ENCODE results near the gene MYOM1. TPM values are rescaled to one million over a fixed set of nuclear protein-coding genes. Genes with fewer than 3 reads are reported as not detected.

MYOM1 gene
- total RNA-seq, 1 experiment from 2014 or later, result 0.92 TPM

GRCh38 chr18:3100498-3101132, 119.2 kb downstream of the MYOM1 start:
- no peak for TF ChIP-seq POLR2AphosphoS5 (IDR thresholded peaks at IDR 0.05; ENCODE audit: low read depth, low read length)
- TF ChIP-seq, protein P1, sequence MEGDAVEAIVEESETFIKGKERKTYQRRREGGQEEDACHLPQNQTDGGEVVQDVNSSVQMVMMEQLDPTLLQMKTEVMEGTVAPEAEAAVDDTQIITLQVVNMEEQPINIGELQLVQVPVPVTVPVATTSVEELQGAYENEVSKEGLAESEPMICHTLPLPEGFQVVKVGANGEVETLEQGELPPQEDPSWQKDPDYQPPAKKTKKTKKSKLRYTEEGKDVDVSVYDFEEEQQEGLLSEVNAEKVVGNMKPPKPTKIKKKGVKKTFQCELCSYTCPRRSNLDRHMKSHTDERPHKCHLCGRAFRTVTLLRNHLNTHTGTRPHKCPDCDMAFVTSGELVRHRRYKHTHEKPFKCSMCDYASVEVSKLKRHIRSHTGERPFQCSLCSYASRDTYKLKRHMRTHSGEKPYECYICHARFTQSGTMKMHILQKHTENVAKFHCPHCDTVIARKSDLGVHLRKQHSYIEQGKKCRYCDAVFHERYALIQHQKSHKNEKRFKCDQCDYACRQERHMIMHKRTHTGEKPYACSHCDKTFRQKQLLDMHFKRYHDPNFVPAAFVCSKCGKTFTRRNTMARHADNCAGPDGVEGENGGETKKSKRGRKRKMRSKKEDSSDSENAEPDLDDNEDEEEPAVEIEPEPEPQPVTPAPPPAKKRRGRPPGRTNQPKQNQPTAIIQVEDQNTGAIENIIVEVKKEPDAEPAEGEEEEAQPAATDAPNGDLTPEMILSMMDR (IDR thresholded peaks at IDR 0.05), result no peak
- no peak for TF ChIP-seq TCF7L2 (IDR thresholded peaks at IDR 0.05; ENCODE audit: low read depth, low read length)
- TF ChIP-seq REST (IDR thresholded peaks at IDR 0.05; ENCODE audit: insufficient read depth in 1 of 2, low read depth in 2 of 2, low read length in 1 of 2), result no peak
- TF ChIP-seq SIN3A (IDR thresholded peaks at IDR 0.05; ENCODE audit: borderline replicate concordance, insufficient read depth, low read depth, low read length), result no peak
- intact Hi-C loops (cut with micrococcal nuclease; ENCODE audit: unreplicated experiment), result no loop called here
- Histone ChIP-seq H3K27ac (ENCODE audit: low read length) (no peak overlapping the region), H3K4me1 (ENCODE audit: control insufficient read depth, insufficient read depth, low read length) (no peaks in the 10 kb centered on the region), H3K27me3 (ENCODE audit: control insufficient read depth, insufficient read depth, low read length) (no peaks in the 10 kb centered on the region), H3K9me3 (ENCODE audit: control insufficient read depth, insufficient read depth, low read depth, low read length) (no peaks in the 10 kb centered on the region), H3K4me3 (ENCODE audit: low read depth in 2 of 2, low read length in 2 of 2) (no peak overlapping the region), H3K36me3 (ENCODE audit: control insufficient read depth, insufficient read depth, low read length) (no peaks in the 10 kb centered on the region)
- no TSS peak for BruUV-seq (replicated peaks)
- in situ Hi-C loops (cut with HindIII; ENCODE audit: low pct_unique_long_range_greater_than_20kb, low sequenced_read_pairs), result no loop called here
- POLR2A ChIA-PET, result no interaction called here
- DNase-seq (ENCODE audit: low read depth, low spot score) (no peak), ATAC-seq (no peak)
- CTCF ChIA-PET, result no interaction called here

GRCh38 chr18:3099327-3099726, 120.4 kb downstream of the MYOM1 start:
- DNase-seq (ENCODE audit: low read depth, low spot score), result no peak
- intact Hi-C loops (cut with micrococcal nuclease; ENCODE audit: unreplicated experiment) (no loop called here), in situ Hi-C loops (cut with HindIII; ENCODE audit: low pct_unique_long_range_greater_than_20kb, low sequenced_read_pairs) (no loop called here)
- TF ChIP-seq, protein P1 (IDR thresholded peaks at IDR 0.05), result no peak
- TF ChIP-seq TCF7L2 (IDR thresholded peaks at IDR 0.05; ENCODE audit: low read depth, low read length) (no peak), POLR2AphosphoS5 (IDR thresholded peaks at IDR 0.05; ENCODE audit: low read depth, low read length) (no peak), SIN3A (IDR thresholded peaks at IDR 0.05; ENCODE audit: borderline replicate concordance, insufficient read depth, low read depth, low read length) (no peak), REST (IDR thresholded peaks at IDR 0.05; ENCODE audit: insufficient read depth in 1 of 2, low read depth in 2 of 2, low read length in 1 of 2) (no peak)
- Histone ChIP-seq H3K4me3 (ENCODE audit: low read depth in 2 of 2, low read length in 2 of 2) (no peak overlapping the region), H3K4me1 (ENCODE audit: control insufficient read depth, insufficient read depth, low read length) (peaks cover under 1% of the 10 kb centered on the region; the same call in 1 of the 2 replicates), H3K27ac (ENCODE audit: low read length) (no peak overlapping the region), H3K27me3 (ENCODE audit: control insufficient read depth, insufficient read depth, low read length) (no peaks in the 10 kb centered on the region), H3K36me3 (ENCODE audit: control insufficient read depth, insufficient read depth, low read length) (no peaks in the 10 kb centered on the region), H3K9me3 (ENCODE audit: control insufficient read depth, insufficient read depth, low read depth, low read length) (no peaks in the 10 kb centered on the region)
- BruUV-seq (replicated peaks), result no TSS peak
- CTCF ChIA-PET, result no interaction called here
- POLR2A ChIA-PET, result no interaction called here
- ATAC-seq, result no peak
